Liver (tissue), 9 donors: ENCODE results near the gene DHRS9. TPM values are rescaled to one million over a fixed set of nuclear protein-coding genes. Genes with fewer than 3 reads are reported as not detected.

ENCODE experiments used
- DNase-seq: peaks from one replicate; pipeline ENCODE4 v3.0.0-alpha.2; 2017; ENCODE audit warnings: low spot score
- H3K27ac ChIP-seq, 2 donors: one replicate each; pipeline ENCODE4 v1.7.0; 2013; ENCODE audit warnings: inconsistent platforms in 2 of 2, low read length in 2 of 2, control low read depth in 1 of 2, low read depth in 1 of 2, mild to moderate bottlenecking in 1 of 2
- H3K27me3 ChIP-seq, 4 donors: one replicate each; pipeline versions ENCODE4 v1.6.1 to v1.7.0; 2013; ENCODE audit warnings: low read length in 3 of 4, inconsistent platforms in 1 of 4, mild to moderate bottlenecking in 1 of 4, moderate library complexity in 1 of 4; ENCODE audit not compliant: control insufficient read depth in 4 of 4, insufficient read depth in 4 of 4
- H3K36me3 ChIP-seq, 4 donors: one replicate each; pipeline versions ENCODE4 v1.6.1 to v1.7.0; 2013; ENCODE audit warnings: low read length in 3 of 4, mild to moderate bottlenecking in 3 of 4, low read depth in 1 of 4, moderate library complexity in 1 of 4; ENCODE audit not compliant: control insufficient read depth in 4 of 4, insufficient read depth in 3 of 4
- H3K4me1 ChIP-seq, 4 donors: one replicate each; pipeline versions ENCODE4 v1.6.1 to v1.7.0; 2013; ENCODE audit warnings: low read length in 3 of 4, mild to moderate bottlenecking in 3 of 4, moderate library complexity in 1 of 4; ENCODE audit not compliant: control insufficient read depth in 4 of 4, insufficient read depth in 4 of 4
- H3K4me3 ChIP-seq, 3 donors: one replicate each; pipeline versions ENCODE4 v1.6.1 to v1.7.0; 2013; ENCODE audit warnings: low read length in 3 of 3, control low read depth in 1 of 3, low read depth in 1 of 3, mild to moderate bottlenecking in 1 of 3
- H3K9ac ChIP-seq, 2 donors: one replicate each; pipeline ENCODE4 v1.7.0; 2013; ENCODE audit warnings: low read length in 2 of 2, mild to moderate bottlenecking in 2 of 2, moderate library complexity in 2 of 2, control low read depth in 1 of 2, low read depth in 1 of 2
- H3K9me3 ChIP-seq, 4 donors: one replicate each; pipeline versions ENCODE4 v1.6.1 to v1.7.0; 2013; ENCODE audit warnings: low read length in 3 of 4; ENCODE audit not compliant: control insufficient read depth in 4 of 4
- EGR1 ChIP-seq, 2 donors: IDR thresholded peaks; 2 replicates each; pipeline ENCODE4 v1.6.1; 2016 to 2018; ENCODE audit warnings: antibody characterized with exemption in 2 of 2, low read depth in 2 of 2
- FOXA1 ChIP-seq: IDR thresholded peaks from 2 replicates; pipeline ENCODE4 v1.6.1; 2016; ENCODE audit warnings: antibody characterized with exemption
- FOXA2 ChIP-seq: IDR thresholded peaks from 2 replicates; pipeline ENCODE4 v1.6.1; 2016; ENCODE audit warnings: antibody characterized with exemption
- GABPA ChIP-seq, 2 donors: IDR thresholded peaks in 1 of 2; conservative IDR thresholded peaks in 1 of 2; 2 replicates each; pipeline ENCODE4 v1.6.1; 2016; ENCODE audit warnings: antibody characterized with exemption in 2 of 2, mild to moderate bottlenecking in 1 of 2, moderate library complexity in 1 of 2
- HNF4A ChIP-seq, 2 donors: conservative IDR thresholded peaks; 2 replicates each; pipeline ENCODE4 v1.6.1; 2016; ENCODE audit warnings: antibody characterized with exemption in 2 of 2, mild to moderate bottlenecking in 2 of 2
- HNF4G ChIP-seq: IDR thresholded peaks from 2 replicates; pipeline ENCODE4 v1.6.1; 2016; ENCODE audit warnings: antibody characterized with exemption
- JUND ChIP-seq, 2 donors: IDR thresholded peaks; 2 replicates each; pipeline ENCODE4 v1.6.1; 2016; ENCODE audit warnings: antibody characterized with exemption in 2 of 2
- NR2F2 ChIP-seq: IDR thresholded peaks from 2 replicates; pipeline ENCODE4 v1.6.1; 2016; ENCODE audit warnings: antibody characterized with exemption
- RAD21 ChIP-seq, 2 donors: IDR thresholded peaks; 2 replicates each; pipeline ENCODE4 v1.6.1; 2016; ENCODE audit warnings: antibody characterized with exemption in 2 of 2, mild to moderate bottlenecking in 2 of 2
- RXRA ChIP-seq, 2 donors: IDR thresholded peaks; 2 replicates each; pipeline ENCODE4 v1.6.1; 2017 to 2018; ENCODE audit warnings: antibody characterized with exemption in 2 of 2, mild to moderate bottlenecking in 1 of 2
- SP1 ChIP-seq: IDR thresholded peaks from 2 replicates; pipeline ENCODE4 v1.6.1; 2018; ENCODE audit warnings: antibody characterized with exemption, mild to moderate bottlenecking
- TAF1 ChIP-seq: conservative IDR thresholded peaks from 2 replicates; pipeline ENCODE4 v1.6.1; 2016; ENCODE audit warnings: antibody characterized with exemption, mild to moderate bottlenecking
- YY1 ChIP-seq: IDR thresholded peaks from 2 replicates; pipeline ENCODE4 v1.6.1; 2016; ENCODE audit warnings: antibody characterized with exemption, mild to moderate bottlenecking
- WGBS: extraction: QIAGEN DNeasy Blood & Tissue Kit; methylation state at CpG from one replicate; pipeline ENCODE4 v1.1.7; 2013; 5-methylcytosine and 5-hydroxymethylcytosine counted together
- polyA plus RNA-seq, 2 donors: library from polyadenylated mRNA; stranded (reverse) in 1 of 2; unstranded in 1 of 2; fragments of 200-250 nt in 1 of 2; fragments of >200 nt in 1 of 2; fragmentation: Nextera tagmentation in 1 of 2; extraction: Ambion mirVana in 1 of 2; gene quantifications; one replicate each; pipeline versions ENCODE4 v1.2.1 to v1.2.3, GENCODE V29; 2013 to 2015
- total RNA-seq, 2 donors: library from RNA; depleted of rRNA; stranded (reverse); fragments of >200 nt; gene quantifications; one replicate each; pipeline ENCODE4 v1.2.3, GENCODE V29; 2014
- TF ChIP-seq, protein P1 (sequence below): fragments of 150-350 bp; IDR thresholded peaks from 2 replicates; pipeline ENCODE4 v1.5.1; 2017; ENCODE audit warnings: improper control_type of control experiment, low read depth, low read length; ENCODE audit not compliant: missing input control
- TF ChIP-seq, protein P2 (sequence below): IDR thresholded peaks from 2 replicates; pipeline ENCODE4 v1.6.1; 2016; ENCODE audit warnings: antibody characterized with exemption
- TF ChIP-seq, protein P3 (sequence below): IDR thresholded peaks from 2 replicates; pipeline ENCODE4 v1.6.1; 2016; ENCODE audit warnings: antibody characterized with exemption
- TF ChIP-seq, protein P4 (sequence below): IDR thresholded peaks from 2 replicates; pipeline ENCODE4 v1.6.1; 2016; ENCODE audit warnings: antibody characterized with exemption
- TF ChIP-seq, protein P5 (sequence below): IDR thresholded peaks from 2 replicates; pipeline ENCODE4 v1.6.1; 2016; ENCODE audit warnings: antibody characterized with exemption, mild to moderate bottlenecking
- donor health status: healthy.
- donor health status: healthy.
- donor health status: healthy.
- donor health status: healthy.
- donor health status: healthy.

The DHRS9 gene
- total RNA-seq = under 1 TPM; 0.67 to 0.93 TPM
- under 1 TPM; 0.25 to 0.60 TPM for polyA plus RNA-seq

DNA sequence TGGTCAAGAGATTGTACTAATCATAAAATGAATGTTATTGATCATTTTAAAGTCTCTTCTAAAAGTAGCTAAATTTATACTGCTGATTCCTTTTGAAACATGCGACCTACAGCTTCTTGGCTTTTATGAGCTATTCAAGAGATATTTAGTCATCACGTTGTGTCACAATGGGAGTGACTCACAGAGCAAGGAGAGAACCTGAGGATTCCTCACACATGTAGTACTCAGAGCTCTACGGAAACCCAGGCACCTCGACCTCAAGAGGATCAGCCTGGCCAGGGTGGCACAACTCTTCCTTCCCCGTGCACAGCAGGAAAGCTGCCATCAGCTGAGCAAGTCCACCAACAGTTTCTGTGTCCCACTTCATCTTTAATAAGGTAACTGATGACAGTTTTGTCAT, at the start of gene DHRS9:
TSS of gene DHRS9 (plus strand) at position 223 of the 400 bp plus-strand sequence. CDS start 12,019 bp downstream, outside the sequence.
- 80% methylated on average over 5 of the region's 5 CpGs for WGBS
- Histone ChIP-seq H3K4me3 (no peak within 1 kb of the TSS), H3K27ac (no peak within 1 kb of the TSS), H3K27me3 (no peaks in the 10 kb centered on the region), H3K9me3 (no peaks in the 10 kb centered on the region), H3K4me1 (peaks cover 5 to 48% (median 14%) of the 10 kb centered on the region in 4 donors), H3K9ac (no peak within 1 kb of the TSS), H3K36me3 (no peaks in the 10 kb centered on the region)
- TF ChIP-seq FOXA1 (no peak), HNF4G (no peak), GABPA (IDR thresholded peaks at IDR 0.05 in 1 of 2, conservative IDR thresholded peaks at IDR 0.05 in 1 of 2) (no peak), HNF4A (conservative IDR thresholded peaks at IDR 0.05) (no peak), RXRA (IDR thresholded peaks at IDR 0.05) (no peak)
- DNase-seq = no peak

DNA sequence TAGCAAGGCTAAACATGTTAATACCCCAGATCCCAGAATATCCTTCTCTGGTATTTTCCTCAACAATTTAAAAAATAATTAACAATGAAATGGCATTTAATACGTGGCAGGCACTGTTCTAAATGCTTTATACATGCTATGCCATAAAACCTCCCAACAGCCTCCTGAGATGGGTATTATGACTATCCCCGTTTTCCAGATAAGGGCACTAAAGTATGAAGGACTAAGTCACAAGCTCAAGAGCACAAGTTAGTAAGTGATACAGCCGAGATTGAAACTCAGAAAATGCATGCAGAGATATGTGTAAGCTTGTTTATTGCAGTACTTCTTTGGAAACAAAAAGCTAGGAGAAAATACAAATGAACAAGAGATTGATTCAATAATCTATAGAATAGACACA, 46.2 kb upstream of the DHRS9 start:
- Histone ChIP-seq H3K9ac (no peak overlapping the region), H3K4me1 (peaks cover 1 to 32% (median 17%) of the 10 kb centered on the region in 4 donors), H3K27ac (no peak overlapping the region), H3K9me3 (no peaks in the 10 kb centered on the region), H3K4me3 (no peak overlapping the region), H3K36me3 (peaks cover 0 to 2% (median 0%) of the 10 kb centered on the region in 4 donors), H3K27me3 (no peaks in the 10 kb centered on the region)
- 63% methylated on average over 3 of the region's 3 CpGs for WGBS
- no peak for DNase-seq
- TF ChIP-seq, protein P1, sequence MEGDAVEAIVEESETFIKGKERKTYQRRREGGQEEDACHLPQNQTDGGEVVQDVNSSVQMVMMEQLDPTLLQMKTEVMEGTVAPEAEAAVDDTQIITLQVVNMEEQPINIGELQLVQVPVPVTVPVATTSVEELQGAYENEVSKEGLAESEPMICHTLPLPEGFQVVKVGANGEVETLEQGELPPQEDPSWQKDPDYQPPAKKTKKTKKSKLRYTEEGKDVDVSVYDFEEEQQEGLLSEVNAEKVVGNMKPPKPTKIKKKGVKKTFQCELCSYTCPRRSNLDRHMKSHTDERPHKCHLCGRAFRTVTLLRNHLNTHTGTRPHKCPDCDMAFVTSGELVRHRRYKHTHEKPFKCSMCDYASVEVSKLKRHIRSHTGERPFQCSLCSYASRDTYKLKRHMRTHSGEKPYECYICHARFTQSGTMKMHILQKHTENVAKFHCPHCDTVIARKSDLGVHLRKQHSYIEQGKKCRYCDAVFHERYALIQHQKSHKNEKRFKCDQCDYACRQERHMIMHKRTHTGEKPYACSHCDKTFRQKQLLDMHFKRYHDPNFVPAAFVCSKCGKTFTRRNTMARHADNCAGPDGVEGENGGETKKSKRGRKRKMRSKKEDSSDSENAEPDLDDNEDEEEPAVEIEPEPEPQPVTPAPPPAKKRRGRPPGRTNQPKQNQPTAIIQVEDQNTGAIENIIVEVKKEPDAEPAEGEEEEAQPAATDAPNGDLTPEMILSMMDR = no peak
- TF ChIP-seq RAD21 (IDR thresholded peaks at IDR 0.05) (no peak), RXRA (IDR thresholded peaks at IDR 0.05) (no peak), TAF1 (no peak), HNF4A (conservative IDR thresholded peaks at IDR 0.05) (no peak), FOXA2 (no peak), YY1 (no peak), JUND (IDR thresholded peaks at IDR 0.05) (no peak), GABPA (IDR thresholded peaks at IDR 0.05 in 1 of 2, conservative IDR thresholded peaks at IDR 0.05 in 1 of 2) (no peak), SP1 (no peak), NR2F2 (no peak), EGR1 (IDR thresholded peaks at IDR 0.05; ENCODE audit: low read depth in 2 of 2) (no peak), FOXA1 (no peak)
- TF ChIP-seq, protein P2, sequence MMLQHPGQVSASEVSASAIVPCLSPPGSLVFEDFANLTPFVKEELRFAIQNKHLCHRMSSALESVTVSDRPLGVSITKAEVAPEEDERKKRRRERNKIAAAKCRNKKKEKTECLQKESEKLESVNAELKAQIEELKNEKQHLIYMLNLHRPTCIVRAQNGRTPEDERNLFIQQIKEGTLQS = no peak
- TF ChIP-seq, protein P3, sequence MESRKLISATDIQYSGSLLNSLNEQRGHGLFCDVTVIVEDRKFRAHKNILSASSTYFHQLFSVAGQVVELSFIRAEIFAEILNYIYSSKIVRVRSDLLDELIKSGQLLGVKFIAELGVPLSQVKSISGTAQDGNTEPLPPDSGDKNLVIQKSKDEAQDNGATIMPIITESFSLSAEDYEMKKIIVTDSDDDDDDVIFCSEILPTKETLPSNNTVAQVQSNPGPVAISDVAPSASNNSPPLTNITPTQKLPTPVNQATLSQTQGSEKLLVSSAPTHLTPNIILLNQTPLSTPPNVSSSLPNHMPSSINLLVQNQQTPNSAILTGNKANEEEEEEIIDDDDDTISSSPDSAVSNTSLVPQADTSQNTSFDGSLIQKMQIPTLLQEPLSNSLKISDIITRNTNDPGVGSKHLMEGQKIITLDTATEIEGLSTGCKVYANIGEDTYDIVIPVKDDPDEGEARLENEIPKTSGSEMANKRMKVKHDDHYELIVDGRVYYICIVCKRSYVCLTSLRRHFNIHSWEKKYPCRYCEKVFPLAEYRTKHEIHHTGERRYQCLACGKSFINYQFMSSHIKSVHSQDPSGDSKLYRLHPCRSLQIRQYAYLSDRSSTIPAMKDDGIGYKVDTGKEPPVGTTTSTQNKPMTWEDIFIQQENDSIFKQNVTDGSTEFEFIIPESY = no peak
- TF ChIP-seq, protein P4, sequence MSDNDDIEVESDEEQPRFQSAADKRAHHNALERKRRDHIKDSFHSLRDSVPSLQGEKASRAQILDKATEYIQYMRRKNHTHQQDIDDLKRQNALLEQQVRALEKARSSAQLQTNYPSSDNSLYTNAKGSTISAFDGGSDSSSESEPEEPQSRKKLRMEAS = no peak
- TF ChIP-seq, protein P5, sequence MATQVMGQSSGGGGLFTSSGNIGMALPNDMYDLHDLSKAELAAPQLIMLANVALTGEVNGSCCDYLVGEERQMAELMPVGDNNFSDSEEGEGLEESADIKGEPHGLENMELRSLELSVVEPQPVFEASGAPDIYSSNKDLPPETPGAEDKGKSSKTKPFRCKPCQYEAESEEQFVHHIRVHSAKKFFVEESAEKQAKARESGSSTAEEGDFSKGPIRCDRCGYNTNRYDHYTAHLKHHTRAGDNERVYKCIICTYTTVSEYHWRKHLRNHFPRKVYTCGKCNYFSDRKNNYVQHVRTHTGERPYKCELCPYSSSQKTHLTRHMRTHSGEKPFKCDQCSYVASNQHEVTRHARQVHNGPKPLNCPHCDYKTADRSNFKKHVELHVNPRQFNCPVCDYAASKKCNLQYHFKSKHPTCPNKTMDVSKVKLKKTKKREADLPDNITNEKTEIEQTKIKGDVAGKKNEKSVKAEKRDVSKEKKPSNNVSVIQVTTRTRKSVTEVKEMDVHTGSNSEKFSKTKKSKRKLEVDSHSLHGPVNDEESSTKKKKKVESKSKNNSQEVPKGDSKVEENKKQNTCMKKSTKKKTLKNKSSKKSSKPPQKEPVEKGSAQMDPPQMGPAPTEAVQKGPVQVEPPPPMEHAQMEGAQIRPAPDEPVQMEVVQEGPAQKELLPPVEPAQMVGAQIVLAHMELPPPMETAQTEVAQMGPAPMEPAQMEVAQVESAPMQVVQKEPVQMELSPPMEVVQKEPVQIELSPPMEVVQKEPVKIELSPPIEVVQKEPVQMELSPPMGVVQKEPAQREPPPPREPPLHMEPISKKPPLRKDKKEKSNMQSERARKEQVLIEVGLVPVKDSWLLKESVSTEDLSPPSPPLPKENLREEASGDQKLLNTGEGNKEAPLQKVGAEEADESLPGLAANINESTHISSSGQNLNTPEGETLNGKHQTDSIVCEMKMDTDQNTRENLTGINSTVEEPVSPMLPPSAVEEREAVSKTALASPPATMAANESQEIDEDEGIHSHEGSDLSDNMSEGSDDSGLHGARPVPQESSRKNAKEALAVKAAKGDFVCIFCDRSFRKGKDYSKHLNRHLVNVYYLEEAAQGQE = no peak
